ENCODE results near the gene ZNF500. TPM values are rescaled to one million over a fixed set of nuclear protein-coding genes. Genes with fewer than 3 reads are reported as not detected.

ZNF500 gene
- total RNA-seq, 4 donors from 2014 or later: 11.8 to 20.6 (median 17.6) TPM

- Histone ChIP-seq H3K4me1 (no peaks in the 10 kb centered on the region), H3K4me3 (replicated peaks in 1 of 3) (no peak overlapping the region), H3K27ac (peak overlapping the region; percentile 18 to 41 (median 39)), H3K36me3 (peaks cover 10 to 20% of the 10 kb centered on the region in 2 donors), H3K27me3 (no peaks in the 10 kb centered on the region), H3K9me3 (no peaks in the 10 kb centered on the region)
- no peak for DNase-seq
- TF ChIP-seq CTCF (IDR thresholded peaks at IDR 0.05) (no peak), POLR2A (IDR thresholded peaks at IDR 0.05) (no peak)
- 84 to 85% methylated on average over 5 to 7 of the region's 7 CpGs for WGBS, 2 donors
- intact Hi-C loops (cut with DNase I): no loop called here
These were observed 63.1 kb downstream of the ZNF500 start for GRCh38 chr16:4703906-4704305.

- no peak for TF ChIP-seq CTCF (IDR thresholded peaks at IDR 0.05)
- no peak for TF ChIP-seq POLR2A (IDR thresholded peaks at IDR 0.05)
- Histone ChIP-seq H3K27ac (no peak overlapping the region), H3K36me3 (peaks cover 24 to 31% of the 10 kb centered on the region in 2 donors), H3K9me3 (no peaks in the 10 kb centered on the region), H3K4me1 (no peaks in the 10 kb centered on the region), H3K4me3 (replicated peaks in 1 of 3) (no peak overlapping the region), H3K27me3 (no peaks in the 10 kb centered on the region)
- DNase-seq: no peak
- intact Hi-C loops (cut with DNase I): no loop called here
- WGBS, 2 donors: 81 to 83% methylated on average over 7 of the region's 7 CpGs
These were observed 64.5 kb downstream of the ZNF500 start for GRCh38 chr16:4702466-4702808.

GRCh38 chr16:4701791-4702465, 65.0 kb downstream of the ZNF500 start:
- Histone ChIP-seq H3K36me3 (peaks cover 29 to 31% of the 10 kb centered on the region in 2 donors), H3K27ac (no peak overlapping the region), H3K9me3 (no peaks in the 10 kb centered on the region), H3K4me3 (replicated peaks in 1 of 3) (no peak overlapping the region), H3K27me3 (no peaks in the 10 kb centered on the region), H3K4me1 (no peaks in the 10 kb centered on the region)
- 87 to 98% methylated on average over 6 to 11 of the region's 17 CpGs for WGBS, 2 donors
- DNase-seq: no peak
- no peak for TF ChIP-seq POLR2A (IDR thresholded peaks at IDR 0.05)
- TF ChIP-seq CTCF (IDR thresholded peaks at IDR 0.05): no peak
- intact Hi-C loops (cut with DNase I): no loop called here

- no peak overlapping the region for H3K4me3 ChIP-seq (replicated peaks in 1 of 3)
- TF ChIP-seq POLR2A (IDR thresholded peaks at IDR 0.05): no peak
- no peak for TF ChIP-seq CTCF (IDR thresholded peaks at IDR 0.05)
- H3K27ac ChIP-seq: no peak overlapping the region
- no peaks in the 10 kb centered on the region for H3K27me3 ChIP-seq
- DNase-seq: no peak
- peaks cover 32 to 35% of the 10 kb centered on the region in 2 donors for H3K36me3 ChIP-seq
- WGBS, 2 donors: 87 to 89% methylated on average over 19 to 32 of the region's 33 CpGs
- no peaks in the 10 kb centered on the region for H3K4me1 ChIP-seq
- H3K9me3 ChIP-seq: no peaks in the 10 kb centered on the region
- intact Hi-C loops (cut with DNase I): no loop called here
These were observed 65.8 kb downstream of the ZNF500 start for GRCh38 chr16:4700997-4701743.

GRCh38 chr16:4700380-4700996, 66.5 kb downstream of the ZNF500 start:
- Histone ChIP-seq H3K4me3 (replicated peaks in 1 of 3) (no peak overlapping the region), H3K27me3 (no peaks in the 10 kb centered on the region), H3K9me3 (no peaks in the 10 kb centered on the region), H3K4me1 (peaks cover 0 to under 1% of the 10 kb centered on the region in 2 donors), H3K27ac (no peak overlapping the region), H3K36me3 (peaks cover 39 to 42% of the 10 kb centered on the region in 2 donors)
- intact Hi-C loops (cut with DNase I): no loop called here
- 92 to 94% methylated on average over 12 to 13 of the region's 13 CpGs for whole genome bisulfite sequencing, 2 donors
- DNase-seq: no peak
- TF ChIP-seq CTCF (IDR thresholded peaks at IDR 0.05): no peak
- no peak for TF ChIP-seq POLR2A (IDR thresholded peaks at IDR 0.05)
